Astrocyte (in vitro differentiated cells and primary cell): ENCODE results near the gene LMO7. TPM values are rescaled to one million over a fixed set of nuclear protein-coding genes. Genes with fewer than 3 reads are reported as not detected.

Source experiments
- DNase-seq: peaks from one replicate; pipeline ENCODE4 v3.0.0-alpha.2; 2010; ENCODE audit warnings: low read depth
- FAIRE-seq: peaks from 2 replicates; lab custom pipeline; 2011; peaks lifted over from hg19 to GRCh38; lab: Jason Lieb, UNC
- H2AFZ ChIP-seq: 2 replicates; pipeline ENCODE4 v1.6.0; 2012; ENCODE audit warnings: low read depth, low read length, inconsistent platforms
- H3K27ac ChIP-seq: 2 replicates; pipeline ENCODE4 v1.5.1; 2011; ENCODE audit warnings: low read depth, low read length, inconsistent platforms
- H3K27me3 ChIP-seq: 2 replicates; pipeline ENCODE4 v1.6.0; 2011; ENCODE audit warnings: low read length, inconsistent platforms; ENCODE audit not compliant: insufficient read depth
- H3K36me3 ChIP-seq: 2 replicates; pipeline ENCODE4 v1.5.1; 2011; ENCODE audit warnings: low read length, inconsistent platforms; ENCODE audit not compliant: insufficient read depth
- H3K4me1 ChIP-seq: 2 replicates; pipeline ENCODE4 v1.5.1; 2011; ENCODE audit warnings: low read length, inconsistent platforms; ENCODE audit not compliant: insufficient read depth
- H3K4me2 ChIP-seq: 2 replicates; pipeline ENCODE4 v1.6.0; 2012; ENCODE audit warnings: low read length, inconsistent platforms
- H3K4me3 ChIP-seq: 2 replicates; pipeline ENCODE4 v1.5.1; 2011; ENCODE audit warnings: low read depth, mild to moderate bottlenecking, low read length, inconsistent platforms; ENCODE audit not compliant: insufficient read depth
- H3K79me2 ChIP-seq: 2 replicates; pipeline ENCODE4 v1.6.0; 2012; ENCODE audit warnings: mild to moderate bottlenecking, low read length, inconsistent platforms; ENCODE audit not compliant: insufficient read depth
- H3K9ac ChIP-seq: 2 replicates; pipeline ENCODE4 v1.6.0; 2012; ENCODE audit warnings: mild to moderate bottlenecking, low read length, inconsistent platforms
- H3K9me3 ChIP-seq: 2 replicates; pipeline ENCODE4 v1.5.1; 2012; ENCODE audit warnings: low read depth, mild to moderate bottlenecking, low read length, inconsistent platforms; ENCODE audit not compliant: insufficient read depth
- H4K20me1 ChIP-seq: 2 replicates; pipeline ENCODE4 v1.6.0; 2012; ENCODE audit warnings: low read length, inconsistent platforms; ENCODE audit not compliant: insufficient read depth
- H3K27ac Mint-ChIP-seq: one replicate; pipeline ENCODE4 v1.8.0; 2021; ENCODE audit warnings: mild to moderate bottlenecking, mixed read lengths; ENCODE audit not compliant: unreplicated experiment
- H3K27me3 Mint-ChIP-seq: one replicate; pipeline ENCODE4 v1.8.0; 2021; ENCODE audit warnings: low read depth, mixed read lengths; ENCODE audit not compliant: unreplicated experiment
- H3K36me3 Mint-ChIP-seq: one replicate; pipeline ENCODE4 v1.8.0; 2021; ENCODE audit warnings: low read depth, mixed read lengths; ENCODE audit not compliant: unreplicated experiment
- H3K4me1 Mint-ChIP-seq: one replicate; pipeline ENCODE4 v1.8.0; 2021; ENCODE audit warnings: low read depth, mixed read lengths; ENCODE audit not compliant: unreplicated experiment
- H3K4me3 Mint-ChIP-seq: one replicate; pipeline ENCODE4 v1.8.0; 2021; ENCODE audit warnings: mild to moderate bottlenecking, moderate library complexity, mixed read lengths; ENCODE audit not compliant: unreplicated experiment
- H3K9me3 Mint-ChIP-seq: one replicate; pipeline ENCODE4 v1.8.0; 2021; ENCODE audit warnings: mild to moderate bottlenecking, mixed read lengths; ENCODE audit not compliant: unreplicated experiment
- EZH2 ChIP-seq: IDR thresholded peaks from 2 replicates; pipeline ENCODE4 v1.6.1; 2012; ENCODE audit warnings: mild to moderate bottlenecking, low read length, inconsistent platforms; ENCODE audit not compliant: insufficient read depth
- total RNA-seq: library from RNA; stranded (reverse); gene quantifications from 2 replicates; pipeline ENCODE4 v1.2.1, GENCODE V29; 2021
- TF ChIP-seq, protein P1 (sequence below): IDR thresholded peaks from 2 replicates; pipeline ENCODE4 v1.5.1; 2011; ENCODE audit warnings: low read depth, mild to moderate bottlenecking, inconsistent platforms, low read length, moderate library complexity; ENCODE audit not compliant: insufficient read depth

The LMO7 gene
- total RNA-seq, 1 donor from 2014 or later, result 52.2 TPM

DNA sequence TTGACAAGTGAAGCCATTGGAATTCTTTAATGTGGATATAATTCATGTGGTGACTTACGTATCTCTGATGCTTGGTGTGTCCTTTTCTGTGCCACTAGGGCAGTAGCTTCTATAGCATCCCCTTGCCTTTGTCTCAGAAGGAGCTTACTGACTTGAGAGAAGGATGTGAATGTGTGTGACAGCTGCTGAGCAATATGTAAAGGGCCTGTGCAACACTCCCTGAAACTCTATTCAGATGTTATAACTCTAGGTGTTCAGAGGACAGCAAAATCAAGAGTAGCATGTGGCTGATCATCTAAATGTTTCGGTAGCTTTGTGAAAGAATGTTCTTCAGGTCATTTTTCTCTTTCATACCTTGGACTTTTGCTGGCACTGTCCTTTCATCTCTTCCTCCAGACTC, 189.5 kb downstream of the LMO7 start:
- FAIRE-seq (no peak), DNase-seq (no peak)
- Mint-ChIP-seq H3K27ac (no peak overlapping the region), H3K4me3 (no peak overlapping the region), H3K9me3 (peaks cover 4% of the 10 kb centered on the region), H3K4me1 (peaks cover 5% of the 10 kb centered on the region), H3K36me3 (peaks cover 20% of the 10 kb centered on the region), H3K27me3 (no peaks in the 10 kb centered on the region)
- H3K9me3 ChIP-seq, result no peaks in the 10 kb centered on the region
- no peak for TF ChIP-seq EZH2
- TF ChIP-seq, protein P1, sequence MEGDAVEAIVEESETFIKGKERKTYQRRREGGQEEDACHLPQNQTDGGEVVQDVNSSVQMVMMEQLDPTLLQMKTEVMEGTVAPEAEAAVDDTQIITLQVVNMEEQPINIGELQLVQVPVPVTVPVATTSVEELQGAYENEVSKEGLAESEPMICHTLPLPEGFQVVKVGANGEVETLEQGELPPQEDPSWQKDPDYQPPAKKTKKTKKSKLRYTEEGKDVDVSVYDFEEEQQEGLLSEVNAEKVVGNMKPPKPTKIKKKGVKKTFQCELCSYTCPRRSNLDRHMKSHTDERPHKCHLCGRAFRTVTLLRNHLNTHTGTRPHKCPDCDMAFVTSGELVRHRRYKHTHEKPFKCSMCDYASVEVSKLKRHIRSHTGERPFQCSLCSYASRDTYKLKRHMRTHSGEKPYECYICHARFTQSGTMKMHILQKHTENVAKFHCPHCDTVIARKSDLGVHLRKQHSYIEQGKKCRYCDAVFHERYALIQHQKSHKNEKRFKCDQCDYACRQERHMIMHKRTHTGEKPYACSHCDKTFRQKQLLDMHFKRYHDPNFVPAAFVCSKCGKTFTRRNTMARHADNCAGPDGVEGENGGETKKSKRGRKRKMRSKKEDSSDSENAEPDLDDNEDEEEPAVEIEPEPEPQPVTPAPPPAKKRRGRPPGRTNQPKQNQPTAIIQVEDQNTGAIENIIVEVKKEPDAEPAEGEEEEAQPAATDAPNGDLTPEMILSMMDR, result no peak
- H3K4me3 ChIP-seq, result no peak overlapping the region
- H3K79me2 ChIP-seq, result peaks cover 41% of the 10 kb centered on the region
- H3K36me3 ChIP-seq, result peaks cover 32% of the 10 kb centered on the region
- H3K9ac ChIP-seq, result no peak overlapping the region
- H2AFZ ChIP-seq, result no peak overlapping the region
- H3K4me1 ChIP-seq, result peaks cover 9% of the 10 kb centered on the region
- no peak overlapping the region for H3K27ac ChIP-seq
- H4K20me1 ChIP-seq, result peaks cover 53% of the 10 kb centered on the region
- no peak overlapping the region for H3K4me2 ChIP-seq
- no peaks in the 10 kb centered on the region for H3K27me3 ChIP-seq

DNA sequence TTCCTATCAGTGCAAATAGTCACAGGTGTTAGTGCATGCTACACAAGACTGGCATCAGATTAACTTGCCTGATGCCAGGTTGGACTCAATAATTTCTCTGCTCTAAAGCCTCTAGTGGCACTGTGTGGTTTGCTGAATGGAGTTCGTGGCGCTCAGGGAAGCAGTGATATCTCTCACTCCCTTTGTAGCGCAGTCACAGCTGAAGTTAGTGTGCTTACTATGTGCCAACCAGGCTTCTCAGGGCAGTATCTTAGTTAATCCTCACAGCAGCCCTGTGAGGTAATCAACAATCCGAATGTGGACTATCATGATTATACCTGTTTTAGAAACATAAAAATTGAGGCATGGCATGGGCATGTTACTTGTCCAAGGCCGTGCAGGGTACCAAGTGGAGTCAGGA, 190.3 kb downstream of the LMO7 start:
- peaks cover 43% of the 10 kb centered on the region for H3K79me2 ChIP-seq
- no peak overlapping the region for H3K9ac ChIP-seq
- no peaks in the 10 kb centered on the region for H3K27me3 ChIP-seq
- DNase-seq (no peak), FAIRE-seq (no peak)
- H2AFZ ChIP-seq, result no peak overlapping the region
- H3K9me3 ChIP-seq, result no peaks in the 10 kb centered on the region
- H3K36me3 Mint-ChIP-seq, result peaks cover 20% of the 10 kb centered on the region
- no peak overlapping the region for H3K4me2 ChIP-seq
- TF ChIP-seq, protein P1, result no peak
- TF ChIP-seq EZH2, result no peak
- no peak overlapping the region for H3K27ac ChIP-seq
- H4K20me1 ChIP-seq, result peaks cover 56% of the 10 kb centered on the region
- peaks cover 28% of the 10 kb centered on the region for H3K36me3 ChIP-seq
- no peak overlapping the region for H3K4me3 Mint-ChIP-seq
- peaks cover 10% of the 10 kb centered on the region for H3K4me1 ChIP-seq
- H3K4me1 Mint-ChIP-seq, result peaks cover 6% of the 10 kb centered on the region
- H3K27ac Mint-ChIP-seq, result no peak overlapping the region
- no peaks in the 10 kb centered on the region for H3K27me3 Mint-ChIP-seq
- H3K4me3 ChIP-seq, result no peak overlapping the region
- peaks cover 6% of the 10 kb centered on the region for H3K9me3 Mint-ChIP-seq

DNA sequence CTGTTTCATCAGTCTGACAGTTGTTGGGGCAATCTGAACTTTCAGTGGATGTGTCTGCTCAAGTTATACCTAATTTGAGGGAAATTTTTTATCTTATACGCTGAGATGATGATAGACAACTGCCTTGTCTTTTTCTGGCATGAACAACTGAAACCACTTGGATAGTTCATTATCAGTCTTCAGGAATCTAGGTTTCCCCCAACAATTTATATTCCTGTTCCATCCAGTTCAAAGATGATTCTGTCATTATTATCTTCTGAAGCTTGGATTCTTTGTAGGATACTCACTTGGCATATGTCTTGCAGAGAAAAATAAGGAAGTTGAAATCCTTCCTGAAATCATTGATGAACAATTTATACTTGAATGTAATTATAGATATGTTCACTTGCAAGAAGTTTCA, 193.7 kb downstream of the LMO7 start:
- Histone ChIP-seq H3K9me3 (no peaks in the 10 kb centered on the region), H3K4me1 (peaks cover 10% of the 10 kb centered on the region), H3K36me3 (peaks cover 24% of the 10 kb centered on the region), H3K79me2 (peaks cover 51% of the 10 kb centered on the region), H2AFZ (no peak overlapping the region), H3K27ac (no peak overlapping the region), H3K4me2 (no peak overlapping the region), H4K20me1 (peaks cover 58% of the 10 kb centered on the region), H3K9ac (no peak overlapping the region), H3K27me3 (no peaks in the 10 kb centered on the region), H3K4me3 (no peak overlapping the region)
- H3K27ac Mint-ChIP-seq, result no peak overlapping the region
- H3K4me3 Mint-ChIP-seq, result no peak overlapping the region
- FAIRE-seq (peak; percentile 29), DNase-seq (peak; percentile 35)
- peaks cover 15% of the 10 kb centered on the region for H3K36me3 Mint-ChIP-seq
- H3K27me3 Mint-ChIP-seq, result no peaks in the 10 kb centered on the region
- TF ChIP-seq EZH2, result no peak
- TF ChIP-seq, protein P1, result no peak
- H3K4me1 Mint-ChIP-seq, result peaks cover 6% of the 10 kb centered on the region
- H3K9me3 Mint-ChIP-seq, result peaks cover 6% of the 10 kb centered on the region
